CD4-positive, alpha-beta memory T cell (primary cell): ENCODE measurements around the gene TNNI3K. TPM values are rescaled to one million over a fixed set of nuclear protein-coding genes. Genes with fewer than 3 reads are reported as not detected.

Experiments used
- CTCF ChIA-PET: fragments of 350-600 bp; sonication (Branson Sonifier 250); formaldehyde crosslinking; loops from one replicate; lab custom pipeline; 2021; ENCODE audit warnings: inconsistent platforms; ENCODE audit not compliant: partially characterized antibody; lab: Charles Lee
- POLR2A ChIA-PET: fragments of 350-600 bp; sonication (Branson Sonifier 250); formaldehyde crosslinking; loops from one replicate; lab custom pipeline; 2021; ENCODE audit not compliant: partially characterized antibody; lab: Charles Lee
- DNase-seq, 5 donors: peaks; one replicate each; pipeline versions ENCODE4 v3.0.0 to v3.0.0-alpha.2; 2020 to 2022; ENCODE audit warnings: mixed read lengths in 1 of 5
- H3K27ac ChIP-seq: one replicate; pipeline ENCODE4 v1.7.0; 2013; ENCODE audit warnings: low read depth, low read length
- H3K27me3 ChIP-seq: 2 replicates; pipeline ENCODE4 v1.7.0; 2013; ENCODE audit warnings: mild to moderate bottlenecking, low read length, moderate library complexity; ENCODE audit not compliant: insufficient read depth
- H3K36me3 ChIP-seq: 2 replicates; pipeline ENCODE4 v1.7.0; 2013; ENCODE audit warnings: mild to moderate bottlenecking, low read length, moderate library complexity; ENCODE audit not compliant: insufficient read depth
- H3K4me1 ChIP-seq: 2 replicates; pipeline ENCODE4 v1.7.0; 2013; ENCODE audit warnings: mild to moderate bottlenecking, low read length, moderate library complexity; ENCODE audit not compliant: insufficient read depth
- H3K4me3 ChIP-seq, 2 donors: one replicate each; pipeline ENCODE4 v1.7.0; 2013; ENCODE audit warnings: low read length in 2 of 2, mild to moderate bottlenecking in 1 of 2
- H3K9me3 ChIP-seq, 2 donors: one replicate each; pipeline ENCODE4 v1.7.0; 2013; ENCODE audit warnings: low read length in 2 of 2, control low read depth in 1 of 2; ENCODE audit not compliant: control insufficient read depth in 1 of 2
- H3K27ac Mint-ChIP-seq, 7 donors: one replicate each; pipeline ENCODE4 v1.8.0; 2020 to 2021; ENCODE audit warnings: mixed read lengths in 7 of 7, mild to moderate bottlenecking in 6 of 7, inconsistent platforms in 3 of 7, moderate library complexity in 3 of 7
- H3K27me3 Mint-ChIP-seq, 2 donors: one replicate each; pipeline ENCODE4 v1.8.0; 2020 to 2021; ENCODE audit warnings: mixed read lengths in 2 of 2
- H3K36me3 Mint-ChIP-seq, 2 donors: one replicate each; pipeline ENCODE4 v1.8.0; 2020 to 2021; ENCODE audit warnings: mixed read lengths in 2 of 2, inconsistent platforms in 1 of 2, mild to moderate bottlenecking in 1 of 2
- H3K4me1 Mint-ChIP-seq, 4 donors: one replicate each; pipeline ENCODE4 v1.8.0; 2020 to 2021; ENCODE audit warnings: mixed read lengths in 4 of 4, mild to moderate bottlenecking in 1 of 4
- H3K4me3 Mint-ChIP-seq, 8 donors: one replicate each; pipeline ENCODE4 v1.8.0; 2020 to 2021; ENCODE audit warnings: mixed read lengths in 8 of 8, mild to moderate bottlenecking in 7 of 8, moderate library complexity in 6 of 8, inconsistent platforms in 3 of 8
- H3K9me3 Mint-ChIP-seq, 8 donors: one replicate each; pipeline ENCODE4 v1.8.0; 2020 to 2021; ENCODE audit warnings: mixed read lengths in 8 of 8, mild to moderate bottlenecking in 5 of 8, inconsistent platforms in 3 of 8, moderate library complexity in 1 of 8
- intact Hi-C: fragments of 100-400 bp; cut with micrococcal nuclease; formaldehyde crosslinking; loops from one replicate; pipeline ENCODE4 v1.15.1; 2023
- polyA plus RNA-seq, 2 donors: library from polyadenylated mRNA; unstranded; fragments of 300-500 nt; fragmentation: Illumina TruSeq; gene quantifications; one replicate each; pipeline ENCODE4 v1.2.3, GENCODE V29; 2021
- total RNA-seq, 2 experiments: library from RNA; stranded (reverse); gene quantifications; one replicate each; pipeline ENCODE4 v1.2.3, GENCODE V29; 2021

Gene TNNI3K
- total and polyA plus RNA-seq, 4 experiments from 2014 or later, result 0.54 TPM; not detected in 3

GRCh38 chr1:74420467-74420866 is 185.3 kb downstream of the TNNI3K start:
- POLR2A ChIA-PET, result no interaction called here
- H3K4me3 Mint-ChIP-seq, result no peak overlapping the region

GRCh38 chr1:74422421-74423292 is 187.5 kb downstream of the TNNI3K start:
- intact Hi-C loops, result no loop called here
- H3K36me3 Mint-ChIP-seq, result no peaks in the 10 kb centered on the region
- H3K4me3 Mint-ChIP-seq, result no peak overlapping the region
- Histone ChIP-seq H3K27ac (no peak overlapping the region), H3K4me3 (no peak overlapping the region), H3K27me3 (no peaks in the 10 kb centered on the region), H3K4me1 (no peaks in the 10 kb centered on the region), H3K36me3 (no peaks in the 10 kb centered on the region), H3K9me3 (no peaks in the 10 kb centered on the region)
- H3K4me1 Mint-ChIP-seq, result no peaks in the 10 kb centered on the region
- ChIA-PET CTCF (no interaction called here), POLR2A (no interaction called here)
- DNase-seq, result no peak
- peaks cover 0 to 4% (median 0%) of the 10 kb centered on the region in 8 donors for H3K9me3 Mint-ChIP-seq
- H3K27me3 Mint-ChIP-seq, result peaks cover 0 to 1% of the 10 kb centered on the region in 2 donors
- H3K27ac Mint-ChIP-seq, result no peak overlapping the region

More at GRCh38 chr1:74420467-74420866, 185.3 kb downstream of the TNNI3K start:
- Histone ChIP-seq H3K27me3 (no peaks in the 10 kb centered on the region), H3K9me3 (no peaks in the 10 kb centered on the region), H3K4me3 (no peak overlapping the region), H3K4me1 (no peaks in the 10 kb centered on the region), H3K27ac (no peak overlapping the region), H3K36me3 (no peaks in the 10 kb centered on the region)
- H3K36me3 Mint-ChIP-seq, result no peaks in the 10 kb centered on the region
- H3K9me3 Mint-ChIP-seq, result peaks cover 0 to 6% (median under 1%) of the 10 kb centered on the region in 8 donors
- CTCF ChIA-PET, result no interaction called here
- H3K4me1 Mint-ChIP-seq, result no peaks in the 10 kb centered on the region
- DNase-seq, result no peak
- H3K27me3 Mint-ChIP-seq, result peaks cover 0 to 2% of the 10 kb centered on the region in 2 donors
- intact Hi-C loops, result no loop called here
- no peak overlapping the region for H3K27ac Mint-ChIP-seq

GRCh38 chr1:74423471-74423870 is 188.3 kb downstream of the TNNI3K start:
- Mint-ChIP-seq H3K4me1 (no peaks in the 10 kb centered on the region), H3K36me3 (no peaks in the 10 kb centered on the region), H3K4me3 (no peak overlapping the region), H3K27ac (no peak overlapping the region), H3K9me3 (peaks cover 0 to 4% (median 0%) of the 10 kb centered on the region in 8 donors), H3K27me3 (peaks cover 0 to 1% of the 10 kb centered on the region in 2 donors)
- Histone ChIP-seq H3K4me1 (no peaks in the 10 kb centered on the region), H3K27ac (no peak overlapping the region), H3K9me3 (no peaks in the 10 kb centered on the region), H3K27me3 (no peaks in the 10 kb centered on the region), H3K36me3 (no peaks in the 10 kb centered on the region), H3K4me3 (no peak overlapping the region)
- ChIA-PET CTCF (no interaction called here), POLR2A (no interaction called here)
- DNase-seq, result no peak
- intact Hi-C loops, result no loop called here

DNA sequence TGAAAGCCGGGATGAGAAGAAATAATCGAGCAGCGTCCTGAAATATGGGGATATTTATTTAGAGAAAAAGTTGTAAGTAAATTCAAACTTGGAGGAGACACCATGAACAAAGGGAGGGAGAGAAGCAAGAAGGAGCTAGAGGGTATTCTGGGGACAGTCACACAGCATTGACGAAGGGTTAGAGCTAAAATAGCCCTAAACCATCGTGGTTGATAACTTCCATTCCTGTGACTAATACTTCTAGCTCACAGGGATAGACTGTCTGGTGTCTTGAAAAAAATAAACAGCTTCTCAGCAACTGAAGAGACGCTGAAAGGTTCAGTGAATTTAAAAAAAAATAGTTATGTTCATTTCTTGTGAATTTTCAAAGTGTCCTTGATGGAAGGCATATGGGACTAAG is 190.5 kb downstream of the TNNI3K start:
- Histone ChIP-seq H3K27ac (no peak overlapping the region), H3K4me3 (no peak overlapping the region), H3K27me3 (no peaks in the 10 kb centered on the region), H3K9me3 (no peaks in the 10 kb centered on the region), H3K36me3 (no peaks in the 10 kb centered on the region), H3K4me1 (no peaks in the 10 kb centered on the region)
- peaks cover 0 to 1% of the 10 kb centered on the region in 2 donors for H3K27me3 Mint-ChIP-seq
- peaks cover 0 to 4% (median 0%) of the 10 kb centered on the region in 8 donors for H3K9me3 Mint-ChIP-seq
- H3K4me1 Mint-ChIP-seq, result no peaks in the 10 kb centered on the region
- no peak for DNase-seq
- intact Hi-C loops, result no loop called here
- H3K36me3 Mint-ChIP-seq, result no peaks in the 10 kb centered on the region
- H3K4me3 Mint-ChIP-seq, result no peak overlapping the region
- H3K27ac Mint-ChIP-seq, result no peak overlapping the region
- ChIA-PET POLR2A (no interaction called here), CTCF (no interaction called here)

- no peak overlapping the region for H3K27ac Mint-ChIP-seq
- Histone ChIP-seq H3K4me1 (no peaks in the 10 kb centered on the region), H3K9me3 (no peaks in the 10 kb centered on the region), H3K4me3 (no peak overlapping the region), H3K27me3 (no peaks in the 10 kb centered on the region), H3K36me3 (no peaks in the 10 kb centered on the region), H3K27ac (no peak overlapping the region)
- peaks cover 0 to 1% of the 10 kb centered on the region in 2 donors for H3K27me3 Mint-ChIP-seq
- DNase-seq, result no peak
- intact Hi-C loops, result no loop called here
- ChIA-PET POLR2A (no interaction called here), CTCF (no interaction called here)
- no peaks in the 10 kb centered on the region for H3K36me3 Mint-ChIP-seq
- no peaks in the 10 kb centered on the region for H3K4me1 Mint-ChIP-seq
- H3K9me3 Mint-ChIP-seq, result peaks cover 0 to 4% (median 0%) of the 10 kb centered on the region in 8 donors
- H3K4me3 Mint-ChIP-seq, result no peak overlapping the region
Measured at GRCh38 chr1:74426208-74426937, 191.2 kb downstream of the TNNI3K start.

GRCh38 chr1:74427681-74428080 is 192.5 kb downstream of the TNNI3K start:
- Mint-ChIP-seq H3K36me3 (no peaks in the 10 kb centered on the region), H3K4me1 (no peaks in the 10 kb centered on the region), H3K9me3 (peaks cover 0 to 4% (median 0%) of the 10 kb centered on the region in 8 donors), H3K27me3 (no peaks in the 10 kb centered on the region), H3K4me3 (no peak overlapping the region), H3K27ac (no peak overlapping the region)
- Histone ChIP-seq H3K4me1 (no peaks in the 10 kb centered on the region), H3K36me3 (no peaks in the 10 kb centered on the region), H3K9me3 (no peaks in the 10 kb centered on the region), H3K27ac (no peak overlapping the region), H3K27me3 (no peaks in the 10 kb centered on the region), H3K4me3 (no peak overlapping the region)
- intact Hi-C loops, result no loop called here
- no peak for DNase-seq
- ChIA-PET POLR2A (no interaction called here), CTCF (no interaction called here)

DNA sequence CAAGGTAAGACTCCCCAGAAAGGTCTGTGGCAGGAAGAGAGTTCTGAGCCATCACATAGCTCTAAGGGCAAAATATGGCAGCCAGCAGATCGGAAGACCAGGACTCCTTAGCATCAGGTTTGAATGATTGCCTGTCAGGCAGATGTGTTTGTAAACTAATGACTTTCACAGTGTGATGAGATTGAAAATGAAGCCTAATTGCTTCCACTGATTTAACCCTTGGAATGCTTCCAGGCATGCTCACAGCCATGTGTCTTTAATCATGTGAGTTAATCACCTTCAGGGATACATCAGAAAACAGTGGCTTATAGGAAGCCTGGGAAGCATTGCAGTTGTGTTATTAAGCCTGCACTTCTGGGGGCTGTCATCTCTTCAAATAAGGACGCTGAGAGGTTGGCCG is 194.4 kb downstream of the TNNI3K start:
- H3K4me1 ChIP-seq, result no peaks in the 10 kb centered on the region
- Mint-ChIP-seq H3K9me3 (peaks cover 0 to 2% (median 0%) of the 10 kb centered on the region in 8 donors), H3K27me3 (no peaks in the 10 kb centered on the region), H3K4me3 (no peak overlapping the region), H3K27ac (no peak overlapping the region), H3K36me3 (no peaks in the 10 kb centered on the region), H3K4me1 (no peaks in the 10 kb centered on the region)
- no peak overlapping the region for H3K4me3 ChIP-seq
- DNase-seq, result no peak
- H3K36me3 ChIP-seq, result no peaks in the 10 kb centered on the region
- H3K9me3 ChIP-seq, result no peaks in the 10 kb centered on the region
- no peak overlapping the region for H3K27ac ChIP-seq
- intact Hi-C loops, result no loop called here
- CTCF ChIA-PET, result no interaction called here
- POLR2A ChIA-PET, result no interaction called here
- H3K27me3 ChIP-seq, result no peaks in the 10 kb centered on the region
